Astrocyte of the spinal cord (primary cell): ENCODE results near the gene ZHX3.

Experiments
- DNase-seq: peaks from one replicate; pipeline ENCODE4 v3.0.0; 2011; ENCODE audit warnings: low read depth, low spot score
- H3K4me3 ChIP-seq: 2 replicates; pipeline ENCODE4 v1.5.1; 2011; ENCODE audit warnings: low read depth, mild to moderate bottlenecking, low read length, moderate library complexity
- in situ Hi-C: cut with HindIII; loops from 2 replicates; pipeline ENCODE4 v1.10.0; 2017; ENCODE audit warnings: low sequenced_read_pairs
- TF ChIP-seq, protein P1 (sequence below): IDR thresholded peaks from 2 replicates; pipeline ENCODE4 v1.5.1; 2012; ENCODE audit warnings: low read depth, mild to moderate bottlenecking, low read length, inconsistent platforms

ZHX3 gene

DNA sequence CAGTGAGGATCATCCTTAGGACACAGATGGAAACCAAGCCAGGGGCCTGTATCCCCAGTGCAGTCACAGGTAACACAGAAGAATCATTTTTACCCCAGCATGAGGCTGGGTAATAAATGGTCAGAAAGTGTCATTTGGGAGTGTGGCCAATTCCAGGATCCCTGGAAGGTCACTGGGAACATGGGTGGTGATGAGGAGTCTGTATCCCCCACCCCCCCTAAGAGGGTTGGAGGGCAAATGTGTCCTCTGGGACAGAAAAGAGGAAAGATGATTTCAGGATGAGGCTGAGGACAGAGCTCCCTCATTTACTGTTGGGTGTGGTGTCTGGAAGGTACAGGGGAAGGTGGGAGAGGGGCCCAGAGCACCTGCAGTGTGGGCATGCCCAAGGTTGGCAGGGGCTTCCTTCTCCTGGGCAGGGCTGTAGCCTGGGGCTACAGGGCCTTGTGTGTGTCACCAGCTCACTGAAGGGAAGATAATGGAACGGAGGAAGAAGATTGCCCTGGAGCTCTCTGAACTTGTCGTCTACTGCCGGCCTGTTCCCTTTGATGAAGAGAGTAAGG lies 145.7 kb downstream of the ZHX3 start:
- in situ Hi-C loops, result no loop called here
- TF ChIP-seq, protein P1, sequence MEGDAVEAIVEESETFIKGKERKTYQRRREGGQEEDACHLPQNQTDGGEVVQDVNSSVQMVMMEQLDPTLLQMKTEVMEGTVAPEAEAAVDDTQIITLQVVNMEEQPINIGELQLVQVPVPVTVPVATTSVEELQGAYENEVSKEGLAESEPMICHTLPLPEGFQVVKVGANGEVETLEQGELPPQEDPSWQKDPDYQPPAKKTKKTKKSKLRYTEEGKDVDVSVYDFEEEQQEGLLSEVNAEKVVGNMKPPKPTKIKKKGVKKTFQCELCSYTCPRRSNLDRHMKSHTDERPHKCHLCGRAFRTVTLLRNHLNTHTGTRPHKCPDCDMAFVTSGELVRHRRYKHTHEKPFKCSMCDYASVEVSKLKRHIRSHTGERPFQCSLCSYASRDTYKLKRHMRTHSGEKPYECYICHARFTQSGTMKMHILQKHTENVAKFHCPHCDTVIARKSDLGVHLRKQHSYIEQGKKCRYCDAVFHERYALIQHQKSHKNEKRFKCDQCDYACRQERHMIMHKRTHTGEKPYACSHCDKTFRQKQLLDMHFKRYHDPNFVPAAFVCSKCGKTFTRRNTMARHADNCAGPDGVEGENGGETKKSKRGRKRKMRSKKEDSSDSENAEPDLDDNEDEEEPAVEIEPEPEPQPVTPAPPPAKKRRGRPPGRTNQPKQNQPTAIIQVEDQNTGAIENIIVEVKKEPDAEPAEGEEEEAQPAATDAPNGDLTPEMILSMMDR, result no peak
- DNase-seq, result no peak
- no peak overlapping the region for H3K4me3 ChIP-seq

- TF ChIP-seq, protein P1, result no peak
- DNase-seq, result no peak
- no peak overlapping the region for H3K4me3 ChIP-seq
- in situ Hi-C loops, result no loop called here
Observed at GRCh38 chr20:41170386-41171105, 147.0 kb downstream of the ZHX3 start.

GRCh38 chr20:41169791-41170351 lies 147.7 kb downstream of the ZHX3 start:
- TF ChIP-seq, protein P1, result no peak
- peak; percentile 57 for DNase-seq
- in situ Hi-C loops, result no loop called here
- no peak overlapping the region for H3K4me3 ChIP-seq

DNA sequence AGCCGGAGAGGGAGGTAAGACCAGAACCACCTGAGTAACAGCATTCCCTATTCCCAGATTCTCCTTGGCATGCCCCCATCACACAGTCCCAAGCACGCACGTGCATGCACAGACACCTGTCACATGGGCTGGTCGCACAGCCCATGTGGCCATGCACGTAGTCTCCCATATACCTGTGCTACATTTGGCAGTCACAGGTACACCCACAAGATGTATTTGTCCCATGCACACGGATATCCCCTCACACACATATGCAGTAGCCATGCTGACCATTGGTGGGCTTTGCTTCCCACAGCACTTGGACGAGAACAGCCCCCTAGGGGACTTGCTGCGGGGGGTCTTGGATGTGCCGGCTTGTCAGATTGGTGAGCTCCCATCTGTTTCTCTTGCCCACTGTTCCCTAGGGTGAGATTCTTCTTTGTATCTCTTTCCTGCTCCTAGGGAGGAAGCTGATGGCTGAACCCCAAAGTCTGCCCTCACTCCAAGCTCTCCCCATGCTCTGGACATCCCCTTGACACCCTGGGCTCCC lies 148.3 kb downstream of the ZHX3 start:
- DNase-seq, result no peak
- in situ Hi-C loops, result no loop called here
- TF ChIP-seq, protein P1, result no peak
- no peak overlapping the region for H3K4me3 ChIP-seq

DNA sequence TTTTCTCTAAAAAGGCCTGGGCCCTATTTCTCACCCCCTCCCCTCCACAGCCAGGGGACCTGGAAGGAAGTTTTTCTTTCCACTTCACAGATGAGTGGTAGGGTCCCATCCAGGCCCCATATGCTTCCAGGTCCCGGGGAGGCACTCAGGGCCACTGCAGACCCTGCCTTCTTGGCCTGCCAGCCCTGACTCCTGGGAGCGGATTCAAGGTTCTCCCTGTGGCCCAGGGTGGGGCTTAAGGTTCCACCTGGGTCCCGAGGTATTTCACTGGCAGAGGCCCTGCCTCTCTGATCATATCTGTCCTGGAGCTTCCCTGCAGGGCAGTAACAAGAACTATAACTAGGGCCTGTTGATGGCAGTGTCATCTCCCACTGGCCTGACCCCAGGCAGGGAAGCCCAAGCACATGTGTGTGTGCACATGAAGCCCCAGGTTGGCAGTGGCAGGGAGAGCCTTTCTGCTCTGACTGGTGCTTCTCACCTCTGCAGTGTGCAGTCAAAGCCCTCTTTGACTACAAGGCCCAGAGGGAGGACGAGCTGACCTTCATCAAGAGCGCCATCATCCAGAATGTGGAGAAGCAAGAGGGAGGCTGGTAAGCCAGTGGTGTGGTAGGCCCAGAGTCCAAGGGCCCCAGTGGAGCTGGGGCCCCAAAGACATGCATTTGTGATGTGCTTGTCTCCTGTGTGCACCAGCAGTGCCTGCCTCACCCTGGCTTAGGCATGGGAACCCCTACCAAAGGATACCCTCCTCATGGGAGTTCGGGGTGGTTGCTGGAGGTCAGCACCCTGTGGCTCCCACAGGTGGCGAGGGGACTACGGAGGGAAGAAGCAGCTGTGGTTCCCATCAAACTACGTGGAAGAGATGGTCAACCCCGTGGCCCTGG lies 149.0 kb downstream of the ZHX3 start:
- DNase-seq, result no peak
- TF ChIP-seq, protein P1, result no peak
- H3K4me3 ChIP-seq, result no peak overlapping the region
- in situ Hi-C loops, result no loop called here
